Stimulated activated CD4-positive, alpha-beta T cell treated with anti-CD3 and anti-CD28 coated beads, Interleukin-12 subunit alpha, Interleukin-12 subunit beta, amount 100 ng/mL, for 24 hours (primary cell): ENCODE data around the gene PAGE1.
"Not testable (repeated sequence)": the region's sequence is repeated elsewhere in the genome, so short reads cannot be mapped to it uniquely, and the experiment has no call there.

Source experiments
- DNase-seq, 2 experiments: peaks; one replicate each; pipeline ENCODE4 v3.0.0-alpha.2; 2020; ENCODE audit warnings: low read depth in 2 of 2

The PAGE1 gene

DNA sequence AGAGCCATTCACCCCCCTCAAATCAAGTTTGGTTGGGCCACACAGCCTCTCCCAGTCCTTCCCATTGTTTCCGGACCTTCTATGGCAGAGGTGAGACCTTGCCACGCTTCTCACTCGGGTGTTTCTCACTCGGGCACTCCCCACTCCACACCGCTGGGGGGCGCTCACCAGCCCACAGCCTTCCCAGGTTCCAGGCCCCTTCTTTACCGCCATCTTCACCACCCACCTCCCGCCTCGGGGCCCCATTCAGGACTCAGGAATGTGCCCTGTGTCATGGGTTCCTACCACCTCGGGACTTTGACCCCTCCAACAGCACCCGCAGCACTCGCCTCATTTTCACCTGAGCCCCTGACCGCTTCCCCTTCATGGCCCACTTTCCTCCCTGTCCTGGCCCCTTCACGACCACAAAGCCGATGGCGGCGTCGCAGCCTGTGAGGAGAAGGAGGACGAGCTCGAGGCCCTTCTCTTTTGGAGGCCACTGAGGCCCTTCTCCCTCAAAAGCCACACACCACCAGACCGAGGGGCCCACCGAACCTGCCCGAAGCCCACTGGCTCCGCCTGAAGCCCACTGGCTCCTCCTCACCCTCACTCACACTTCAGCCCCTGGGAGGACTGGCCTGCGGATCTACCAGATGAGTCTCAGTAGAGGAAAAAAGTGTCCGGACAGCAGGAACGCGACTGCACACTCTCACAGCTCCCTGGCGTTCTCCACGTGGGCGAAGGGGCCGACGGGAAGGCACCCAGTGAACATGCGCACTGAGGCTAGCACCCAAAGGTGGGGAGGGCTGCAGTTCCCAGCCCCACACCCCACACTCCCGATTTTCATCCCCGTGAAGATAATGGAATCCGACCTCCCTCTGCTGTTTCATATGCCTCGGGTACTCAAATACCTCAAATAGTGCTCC is at the start of gene PAGE1:
TSS of gene PAGE1 (minus strand) at position 709 of the 905 bp plus-strand sequence. CDS start 1,214 bp downstream, outside the sequence.
- DNase-seq: no peak

DNA sequence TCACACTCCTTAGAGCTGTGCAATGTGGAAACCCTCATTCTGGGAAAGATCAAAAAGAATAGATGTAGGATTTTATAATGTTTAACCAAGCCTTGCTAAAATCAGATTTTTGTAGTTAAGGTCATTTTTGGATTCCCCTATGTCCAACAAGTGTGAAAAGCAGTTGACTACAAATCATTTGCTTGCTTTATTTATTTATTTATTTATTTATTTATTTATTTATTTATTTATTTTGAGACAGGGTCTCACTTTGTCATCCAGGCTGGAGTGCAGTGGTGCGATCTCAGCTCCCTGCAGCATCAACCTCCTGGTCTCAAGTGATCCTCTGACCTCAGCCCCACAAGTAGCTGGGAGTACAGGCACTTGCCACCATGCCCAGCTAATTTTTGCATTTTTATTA is 45.7 kb upstream of the PAGE1 start:
- DNase-seq: not testable (repeated sequence)

DNA sequence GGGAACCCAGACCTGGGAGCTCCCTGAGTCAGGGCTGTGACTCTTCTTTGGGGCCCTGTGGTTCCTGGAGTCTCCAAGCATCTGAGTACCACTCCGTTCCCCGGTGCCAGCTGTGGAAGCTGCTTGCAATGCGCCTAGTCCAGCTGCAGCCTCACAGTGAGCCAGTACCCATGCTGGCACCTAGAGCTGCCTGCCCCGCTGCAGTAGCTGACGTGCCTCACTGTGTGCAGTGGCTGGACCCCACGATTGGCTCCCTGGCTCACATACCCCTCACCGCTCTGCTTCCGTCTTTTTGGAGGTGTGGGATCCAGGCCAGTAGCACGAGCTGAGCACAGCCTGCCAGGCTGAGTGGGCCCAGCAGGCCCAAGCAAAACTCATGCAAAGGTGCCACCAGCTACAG is 32.1 kb upstream of the PAGE1 start:
- no peak for DNase-seq

DNA sequence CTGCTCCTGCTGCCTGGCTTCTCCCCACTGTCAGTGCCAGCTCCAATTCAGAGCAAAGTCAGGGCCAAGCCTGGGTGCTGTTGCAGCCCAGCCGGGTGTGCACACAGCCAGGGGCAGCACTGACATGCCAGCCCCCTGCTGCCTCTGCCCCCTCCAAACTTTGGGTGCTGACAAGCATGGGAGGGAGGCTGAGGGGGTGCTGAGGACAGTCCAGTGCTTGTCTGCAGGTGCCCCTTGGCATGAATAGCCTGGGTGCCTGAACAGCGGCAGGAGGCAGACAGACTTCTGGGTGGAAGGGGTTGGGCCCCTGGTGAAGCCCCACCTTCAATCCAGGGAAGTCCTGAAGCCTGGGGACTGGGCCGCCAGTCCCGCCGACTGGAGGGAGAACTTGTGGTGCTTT is 31.2 kb upstream of the PAGE1 start:
- DNase-seq: no peak

DNA sequence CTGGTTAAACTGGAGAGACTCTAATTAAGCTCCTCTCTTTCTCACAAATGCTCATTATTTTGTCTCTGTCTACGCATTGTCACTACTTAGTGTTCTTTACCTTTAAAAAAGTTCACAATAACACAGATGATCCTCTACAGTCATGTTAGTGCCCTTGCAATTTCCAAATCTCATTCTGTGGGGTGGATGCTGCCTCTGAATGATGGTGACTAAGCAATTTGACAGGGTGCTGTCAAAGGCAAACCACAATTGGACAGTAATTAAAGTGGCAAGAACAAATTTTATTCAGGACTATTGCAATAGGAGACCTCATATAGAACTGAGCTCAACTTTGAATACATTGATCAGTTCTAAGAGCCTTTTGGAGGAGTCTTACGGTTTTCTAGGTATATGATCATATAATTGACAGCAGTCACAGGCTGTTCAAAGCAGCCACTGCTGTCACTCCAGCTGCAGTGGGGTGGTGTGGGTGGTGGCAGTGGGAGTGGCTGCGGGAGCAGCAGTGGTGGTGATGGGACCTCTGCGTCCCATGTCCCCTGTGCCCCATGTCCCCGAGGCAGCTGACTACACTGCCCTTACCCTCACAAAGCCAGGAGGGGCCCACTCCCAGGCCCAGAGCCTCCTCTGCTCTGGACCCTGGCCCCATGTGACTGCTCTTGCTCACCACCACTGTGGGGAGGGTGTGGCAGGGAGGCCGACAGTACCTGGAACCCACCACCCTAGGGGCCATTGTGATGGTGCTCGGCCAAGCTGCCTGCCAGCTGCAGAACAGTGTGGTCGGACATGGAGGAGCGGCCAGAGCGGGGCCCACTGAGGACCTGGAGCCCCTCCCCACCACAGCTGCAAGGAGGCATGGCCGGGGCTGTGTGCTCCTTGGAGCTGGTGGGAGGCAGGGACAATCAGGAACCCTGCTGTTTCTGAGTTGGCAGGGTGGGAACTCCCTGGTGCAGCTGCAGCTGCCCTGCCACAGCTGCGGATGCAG is 30.4 kb upstream of the PAGE1 start:
- no peak for DNase-seq

DNA sequence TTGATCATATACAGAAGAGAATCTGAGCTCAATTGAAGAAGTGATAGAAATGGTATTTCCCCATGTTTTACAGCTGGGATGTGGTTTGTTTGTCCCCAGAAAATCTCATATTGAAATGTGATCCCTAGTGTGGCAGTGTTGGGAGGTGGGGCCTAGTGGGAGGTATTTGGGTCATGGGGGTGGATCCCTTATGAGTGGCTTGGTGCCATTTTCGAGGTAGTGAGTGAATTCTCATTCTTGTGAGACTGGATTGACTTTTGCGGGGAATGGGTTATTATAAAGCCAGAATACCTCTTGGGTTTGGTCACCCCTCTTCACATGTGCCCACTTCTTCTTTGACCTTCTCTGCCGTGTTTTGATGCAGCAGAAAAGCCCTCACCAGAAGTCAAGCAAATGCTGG is 29.6 kb upstream of the PAGE1 start:
- no peak for DNase-seq

- DNase-seq: not testable (repeated sequence)
These were observed 24.3 kb upstream of the PAGE1 start for GRCh38 chrX:49720106-49720505.

DNA sequence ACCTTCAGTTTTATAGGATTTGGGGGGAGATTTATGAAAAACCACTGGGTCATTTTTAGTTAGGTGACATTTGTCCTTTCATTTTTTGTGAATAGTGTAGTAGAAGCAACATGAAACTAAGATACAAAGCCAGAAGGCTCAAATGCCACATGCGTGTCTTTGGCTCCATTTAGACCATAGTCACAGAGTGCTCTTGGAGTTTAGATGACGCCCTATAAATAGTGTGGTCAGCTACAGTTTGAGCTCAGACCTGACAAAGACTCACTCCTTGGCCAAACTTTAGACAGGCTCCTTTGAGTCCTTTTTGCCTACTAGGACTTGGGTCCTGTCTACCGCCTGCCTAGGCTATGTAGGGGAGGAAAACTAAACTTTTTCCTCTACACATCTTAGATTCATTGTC is 16.8 kb upstream of the PAGE1 start:
- DNase-seq: no peak

DNA sequence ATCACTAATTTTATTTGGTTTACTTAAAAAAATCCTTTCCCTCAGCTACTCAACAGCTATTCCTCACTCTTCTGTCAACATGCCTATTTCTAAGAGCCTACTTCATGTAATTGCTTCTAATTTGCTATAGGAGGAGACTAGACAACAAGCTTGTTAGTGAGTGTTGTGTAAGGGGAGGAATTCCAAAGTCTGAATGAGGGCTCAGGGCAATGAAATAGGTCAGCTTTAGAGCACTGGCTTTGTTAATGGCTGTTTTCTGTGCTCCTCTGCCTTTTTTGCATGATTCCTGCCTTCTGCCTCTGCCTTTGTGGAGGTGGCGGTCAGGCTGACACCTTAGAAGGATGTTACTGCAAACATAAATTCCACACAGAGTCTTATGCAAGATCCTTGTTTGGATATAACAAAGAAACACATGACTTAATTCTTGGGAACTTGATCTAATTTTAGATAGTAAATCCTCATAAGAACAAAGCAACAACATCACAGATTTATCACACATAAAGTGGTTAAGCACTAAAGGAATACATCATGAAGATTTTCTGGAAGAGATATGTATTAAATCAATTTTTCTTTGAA is 15.0 kb upstream of the PAGE1 start:
- DNase-seq: no peak

DNA sequence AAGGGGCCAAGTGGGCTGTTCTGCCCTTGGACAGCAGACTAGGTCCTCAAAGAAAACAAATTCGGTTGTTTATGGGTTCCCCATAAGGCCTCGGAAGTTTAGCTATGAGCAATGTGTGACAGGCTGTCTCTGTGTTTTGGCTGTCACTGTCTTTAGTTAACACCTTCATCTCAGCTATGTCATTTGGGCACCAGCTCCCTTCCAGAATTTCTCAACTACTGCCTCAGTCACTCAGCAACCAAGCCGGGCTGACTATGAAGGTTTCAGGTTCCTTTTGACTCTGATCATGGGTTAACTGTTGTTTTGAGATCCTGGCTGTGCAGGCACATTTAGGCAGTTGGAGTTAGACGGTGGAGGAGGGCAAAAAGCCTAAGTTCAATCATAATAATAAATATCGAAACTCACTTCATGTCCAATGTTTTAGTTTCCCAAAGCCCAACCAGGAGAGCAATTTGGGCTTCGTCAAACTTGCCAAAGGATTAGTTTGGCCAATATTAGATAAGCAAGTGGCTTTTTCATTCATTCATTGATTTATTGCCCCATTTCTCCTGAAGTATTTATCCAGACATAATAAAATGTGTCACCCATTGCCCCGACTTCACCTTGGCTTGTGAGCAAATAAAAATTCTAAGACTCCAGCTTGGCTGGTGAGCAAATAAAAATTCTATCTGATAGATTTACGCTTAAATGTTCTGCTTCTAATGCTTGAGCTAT is 9.1 kb upstream of the PAGE1 start:
- DNase-seq: no peak

DNA sequence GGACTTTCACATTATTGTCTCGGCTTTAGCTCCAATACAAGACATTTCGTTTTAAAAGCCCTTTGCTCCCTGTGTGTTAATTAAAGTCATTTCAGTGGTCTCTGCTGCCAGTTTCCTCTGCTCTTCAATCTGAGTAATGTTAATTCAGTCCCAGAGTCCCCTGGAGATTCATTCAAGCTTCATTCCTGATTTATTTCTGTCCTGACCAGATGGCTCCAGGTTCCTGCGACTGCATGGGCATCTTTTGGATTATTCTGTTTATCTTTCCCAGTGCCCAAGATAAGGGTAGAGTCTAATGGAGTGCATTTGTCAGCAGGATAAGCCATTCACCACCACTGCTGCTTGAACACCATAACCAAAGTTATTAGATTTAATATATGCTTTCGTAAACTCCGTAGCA is 6.1 kb upstream of the PAGE1 start:
- DNase-seq: no peak

DNA sequence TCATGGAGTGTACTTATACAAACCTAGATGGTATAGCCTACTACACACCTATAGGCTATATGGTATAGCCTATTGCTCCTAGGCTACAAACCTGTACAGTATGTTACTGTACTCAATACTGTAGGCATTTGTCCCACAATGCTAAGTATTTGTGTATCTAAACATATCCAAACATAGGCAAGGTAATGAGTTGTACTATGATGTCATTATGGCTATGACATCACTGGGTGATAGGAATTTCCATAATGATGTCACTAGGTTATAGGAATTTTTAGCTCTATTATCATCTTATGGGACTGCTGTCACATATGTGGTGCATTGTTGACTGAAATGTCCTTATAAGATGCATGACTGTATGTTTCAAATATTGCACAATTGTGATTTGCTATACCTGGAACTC is 5.5 kb upstream of the PAGE1 start:
- DNase-seq: no peak

- no peak for DNase-seq
These were observed 20.6 kb downstream of the PAGE1 start for GRCh38 chrX:49675075-49675719.

DNA sequence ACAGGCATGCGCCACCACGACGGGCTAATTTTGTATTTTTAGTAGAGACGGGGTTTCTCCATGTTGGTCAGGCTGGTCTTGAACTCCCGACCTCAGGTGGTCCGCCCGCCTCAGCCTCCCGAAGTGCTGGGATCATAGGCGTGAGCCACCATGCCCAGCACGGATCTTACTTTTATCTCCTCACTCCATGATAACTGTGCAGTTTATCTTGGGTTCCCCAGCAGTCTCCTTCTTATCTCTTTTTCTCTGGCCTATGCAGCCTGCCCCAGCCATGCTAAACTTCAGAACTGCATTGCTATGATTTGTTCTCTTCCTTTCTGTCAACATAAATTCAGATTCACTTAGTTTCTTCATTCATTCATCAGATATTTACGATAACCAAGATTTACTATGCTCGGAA is 22.4 kb downstream of the PAGE1 start:
- DNase-seq: no peak

- DNase-seq: no peak
These were observed 31.0 kb downstream of the PAGE1 start for GRCh38 chrX:49664824-49665223.

GRCh38 chrX:49661881-49662280 is 33.9 kb downstream of the PAGE1 start:
- DNase-seq: no peak

GRCh38 chrX:49659771-49660170 is 36.0 kb downstream of the PAGE1 start:
- no peak for DNase-seq

GRCh38 chrX:49656533-49656932 is 39.3 kb downstream of the PAGE1 start:
- no peak for DNase-seq

- DNase-seq: no peak
These were observed 50.7 kb downstream of the PAGE1 start for GRCh38 chrX:49644991-49645637.
